ENCODE data around the gene CUX1. TPM values are rescaled to one million over a fixed set of nuclear protein-coding genes. Genes with fewer than 3 reads are reported as not detected.

Gene CUX1
- total RNA-seq, 1 donor from 2014 or later = 40.5 TPM

DNA sequence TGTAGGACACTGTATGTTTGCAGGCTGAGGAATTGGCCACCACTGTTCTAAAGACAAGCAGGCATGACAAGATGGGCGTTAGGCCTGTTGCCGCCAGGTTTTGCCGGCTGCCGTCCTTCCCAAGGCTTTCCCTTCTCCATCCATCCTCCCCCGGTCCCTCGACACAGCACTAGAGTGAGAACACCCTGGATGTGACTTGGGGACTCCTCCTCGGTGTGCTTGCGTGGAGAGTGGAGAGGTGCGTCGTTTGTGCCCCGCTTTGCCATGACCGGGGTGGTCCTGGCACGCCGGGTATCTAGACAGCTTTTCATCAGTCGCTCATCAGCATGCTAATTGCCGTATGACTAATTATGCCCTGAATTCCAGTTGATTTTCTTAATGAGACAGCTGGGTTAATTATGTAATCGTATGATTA is 262.6 kb downstream of the CUX1 start:
- Histone ChIP-seq H3K36me3 (ENCODE audit: control insufficient read depth, insufficient read depth, low read length) (no peaks in the 10 kb centered on the region), H3K4me3 (ENCODE audit: low read depth, low read length) (no peak overlapping the region), H3K27me3 (ENCODE audit: control insufficient read depth, insufficient read depth, low read length) (no peaks in the 10 kb centered on the region)
- FAIRE-seq (no peak), DNase-seq (ENCODE audit: low read depth) (no peak)
- TF ChIP-seq, protein P1, sequence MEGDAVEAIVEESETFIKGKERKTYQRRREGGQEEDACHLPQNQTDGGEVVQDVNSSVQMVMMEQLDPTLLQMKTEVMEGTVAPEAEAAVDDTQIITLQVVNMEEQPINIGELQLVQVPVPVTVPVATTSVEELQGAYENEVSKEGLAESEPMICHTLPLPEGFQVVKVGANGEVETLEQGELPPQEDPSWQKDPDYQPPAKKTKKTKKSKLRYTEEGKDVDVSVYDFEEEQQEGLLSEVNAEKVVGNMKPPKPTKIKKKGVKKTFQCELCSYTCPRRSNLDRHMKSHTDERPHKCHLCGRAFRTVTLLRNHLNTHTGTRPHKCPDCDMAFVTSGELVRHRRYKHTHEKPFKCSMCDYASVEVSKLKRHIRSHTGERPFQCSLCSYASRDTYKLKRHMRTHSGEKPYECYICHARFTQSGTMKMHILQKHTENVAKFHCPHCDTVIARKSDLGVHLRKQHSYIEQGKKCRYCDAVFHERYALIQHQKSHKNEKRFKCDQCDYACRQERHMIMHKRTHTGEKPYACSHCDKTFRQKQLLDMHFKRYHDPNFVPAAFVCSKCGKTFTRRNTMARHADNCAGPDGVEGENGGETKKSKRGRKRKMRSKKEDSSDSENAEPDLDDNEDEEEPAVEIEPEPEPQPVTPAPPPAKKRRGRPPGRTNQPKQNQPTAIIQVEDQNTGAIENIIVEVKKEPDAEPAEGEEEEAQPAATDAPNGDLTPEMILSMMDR (IDR thresholded peaks at IDR 0.05; ENCODE audit: insufficient read depth, low read length, severe bottlenecking) = no peak

- Histone ChIP-seq H3K27me3 (ENCODE audit: control insufficient read depth, insufficient read depth, low read length) (no peaks in the 10 kb centered on the region), H3K4me3 (ENCODE audit: low read depth, low read length) (no peak overlapping the region), H3K36me3 (ENCODE audit: control insufficient read depth, insufficient read depth, low read length) (no peaks in the 10 kb centered on the region)
- FAIRE-seq (no peak), DNase-seq (ENCODE audit: low read depth) (no peak)
- TF ChIP-seq, protein P1 (IDR thresholded peaks at IDR 0.05; ENCODE audit: insufficient read depth, low read length, severe bottlenecking) = no peak
These were observed 263.2 kb downstream of the CUX1 start for GRCh38 chr7:102080434-102081243.

GRCh38 chr7:102081244-102081627 is 263.8 kb downstream of the CUX1 start:
- H3K4me3 ChIP-seq (ENCODE audit: low read depth, low read length) = no peak overlapping the region
- H3K27me3 ChIP-seq (ENCODE audit: control insufficient read depth, insufficient read depth, low read length) = no peaks in the 10 kb centered on the region
- no peak for FAIRE-seq
- TF ChIP-seq, protein P1 (IDR thresholded peaks at IDR 0.05; ENCODE audit: insufficient read depth, low read length, severe bottlenecking) = no peak
- DNase-seq (ENCODE audit: low read depth) = no peak
- no peaks in the 10 kb centered on the region for H3K36me3 ChIP-seq (ENCODE audit: control insufficient read depth, insufficient read depth, low read length)

DNA sequence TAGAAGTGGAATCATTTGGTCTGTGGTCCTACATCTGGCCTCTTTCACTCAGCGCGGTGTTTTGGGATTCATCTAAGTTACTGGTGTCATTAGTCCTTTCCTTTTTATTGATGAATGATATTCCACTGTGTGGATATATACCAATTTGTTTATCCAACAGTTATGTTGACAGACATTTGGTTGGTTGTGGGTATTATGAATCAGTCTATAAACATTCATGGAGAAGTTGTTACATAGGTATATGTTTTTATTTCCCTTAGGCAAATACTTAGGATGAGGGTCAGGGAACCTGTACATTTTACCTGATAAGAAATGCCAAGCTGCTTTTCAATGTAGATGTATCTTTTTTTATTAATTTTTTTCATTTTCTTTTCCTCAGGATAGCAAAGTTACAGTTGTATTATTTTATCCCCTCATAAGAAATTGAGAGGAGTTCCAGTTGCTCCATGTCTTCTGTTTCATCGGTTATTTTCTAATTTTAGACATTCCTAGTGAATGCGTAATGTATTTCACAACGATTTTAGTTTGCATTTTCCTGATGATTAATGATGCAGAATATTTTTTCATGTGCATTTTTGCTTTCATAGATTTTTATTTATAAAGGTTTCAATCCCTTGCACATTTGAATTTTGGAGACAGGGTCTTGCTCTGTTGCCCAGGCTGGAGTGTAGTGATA is 265.4 kb downstream of the CUX1 start:
- H3K36me3 ChIP-seq (ENCODE audit: control insufficient read depth, insufficient read depth, low read length) = no peaks in the 10 kb centered on the region
- DNase-seq (ENCODE audit: low read depth) = peak; percentile 48
- H3K27me3 ChIP-seq (ENCODE audit: control insufficient read depth, insufficient read depth, low read length) = no peaks in the 10 kb centered on the region
- H3K4me3 ChIP-seq (ENCODE audit: low read depth, low read length) = no peak overlapping the region
- no peak for FAIRE-seq
- TF ChIP-seq, protein P1 (IDR thresholded peaks at IDR 0.05; ENCODE audit: insufficient read depth, low read length, severe bottlenecking) = no peak

DNA sequence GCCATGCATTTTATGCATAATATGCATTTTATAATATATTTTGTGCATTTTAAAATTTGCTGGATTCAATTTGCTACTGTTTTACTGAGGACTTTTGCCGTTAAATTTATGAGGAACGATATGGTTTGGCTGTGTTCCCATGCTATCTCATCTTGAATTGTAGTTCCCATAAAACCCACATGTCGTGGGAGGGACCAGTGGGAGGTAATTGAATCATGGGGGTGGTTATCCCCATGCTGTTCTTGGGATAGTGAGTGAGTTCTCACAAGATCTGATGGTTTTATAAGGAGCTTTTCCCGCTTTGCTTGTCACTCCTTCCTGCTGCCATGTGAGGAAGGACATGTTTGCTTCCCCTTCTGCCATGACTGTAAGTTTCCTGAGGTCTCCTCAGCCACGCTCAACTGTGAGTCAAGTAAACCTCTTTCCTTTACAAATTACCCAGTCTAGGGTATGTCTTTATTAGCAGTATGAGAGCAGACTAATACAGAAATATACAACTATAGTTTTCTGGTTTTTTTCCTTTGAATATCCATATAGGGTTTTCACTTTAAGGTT is 267.9 kb downstream of the CUX1 start:
- no peak for FAIRE-seq
- TF ChIP-seq, protein P1 (IDR thresholded peaks at IDR 0.05; ENCODE audit: insufficient read depth, low read length, severe bottlenecking) = no peak
- Histone ChIP-seq H3K4me3 (ENCODE audit: low read depth, low read length) (no peak overlapping the region), H3K36me3 (ENCODE audit: control insufficient read depth, insufficient read depth, low read length) (no peaks in the 10 kb centered on the region), H3K27me3 (ENCODE audit: control insufficient read depth, insufficient read depth, low read length) (no peaks in the 10 kb centered on the region)
- no peak for DNase-seq (ENCODE audit: low read depth)
